CD4-positive, alpha-beta memory T cell (primary cell): ENCODE measurements around the gene MTMR2. TPM values are rescaled to one million over a fixed set of nuclear protein-coding genes. Genes with fewer than 3 reads are reported as not detected.
"Not testable (repeated sequence)": the region's sequence is repeated elsewhere in the genome, so short reads cannot be mapped to it uniquely, and the experiment has no call there.

ENCODE experiments used
- CTCF ChIA-PET: fragments of 350-600 bp; sonication (Branson Sonifier 250); formaldehyde crosslinking; loops from one replicate; lab custom pipeline; 2021; ENCODE audit warnings: inconsistent platforms; ENCODE audit not compliant: partially characterized antibody; lab: Charles Lee
- POLR2A ChIA-PET: fragments of 350-600 bp; sonication (Branson Sonifier 250); formaldehyde crosslinking; loops from one replicate; lab custom pipeline; 2021; ENCODE audit not compliant: partially characterized antibody; lab: Charles Lee
- DNase-seq, 5 donors: peaks; one replicate each; pipeline versions ENCODE4 v3.0.0 to v3.0.0-alpha.2; 2020 to 2022; ENCODE audit warnings: mixed read lengths in 1 of 5
- H3K27ac ChIP-seq: one replicate; pipeline ENCODE4 v1.7.0; 2013; ENCODE audit warnings: low read depth, low read length
- H3K27me3 ChIP-seq: 2 replicates; pipeline ENCODE4 v1.7.0; 2013; ENCODE audit warnings: mild to moderate bottlenecking, low read length, moderate library complexity; ENCODE audit not compliant: insufficient read depth
- H3K36me3 ChIP-seq: 2 replicates; pipeline ENCODE4 v1.7.0; 2013; ENCODE audit warnings: mild to moderate bottlenecking, low read length, moderate library complexity; ENCODE audit not compliant: insufficient read depth
- H3K4me1 ChIP-seq: 2 replicates; pipeline ENCODE4 v1.7.0; 2013; ENCODE audit warnings: mild to moderate bottlenecking, low read length, moderate library complexity; ENCODE audit not compliant: insufficient read depth
- H3K4me3 ChIP-seq, 2 donors: one replicate each; pipeline ENCODE4 v1.7.0; 2013; ENCODE audit warnings: low read length in 2 of 2, mild to moderate bottlenecking in 1 of 2
- H3K9me3 ChIP-seq, 2 donors: one replicate each; pipeline ENCODE4 v1.7.0; 2013; ENCODE audit warnings: low read length in 2 of 2, control low read depth in 1 of 2; ENCODE audit not compliant: control insufficient read depth in 1 of 2
- H3K27ac Mint-ChIP-seq, 7 donors: one replicate each; pipeline ENCODE4 v1.8.0; 2020 to 2021; ENCODE audit warnings: mixed read lengths in 7 of 7, mild to moderate bottlenecking in 6 of 7, inconsistent platforms in 3 of 7, moderate library complexity in 3 of 7
- H3K27me3 Mint-ChIP-seq, 2 donors: one replicate each; pipeline ENCODE4 v1.8.0; 2020 to 2021; ENCODE audit warnings: mixed read lengths in 2 of 2
- H3K36me3 Mint-ChIP-seq, 2 donors: one replicate each; pipeline ENCODE4 v1.8.0; 2020 to 2021; ENCODE audit warnings: mixed read lengths in 2 of 2, inconsistent platforms in 1 of 2, mild to moderate bottlenecking in 1 of 2
- H3K4me1 Mint-ChIP-seq, 4 donors: one replicate each; pipeline ENCODE4 v1.8.0; 2020 to 2021; ENCODE audit warnings: mixed read lengths in 4 of 4, mild to moderate bottlenecking in 1 of 4
- H3K4me3 Mint-ChIP-seq, 8 donors: one replicate each; pipeline ENCODE4 v1.8.0; 2020 to 2021; ENCODE audit warnings: mixed read lengths in 8 of 8, mild to moderate bottlenecking in 7 of 8, moderate library complexity in 6 of 8, inconsistent platforms in 3 of 8
- H3K9me3 Mint-ChIP-seq, 8 donors: one replicate each; pipeline ENCODE4 v1.8.0; 2020 to 2021; ENCODE audit warnings: mixed read lengths in 8 of 8, mild to moderate bottlenecking in 5 of 8, inconsistent platforms in 3 of 8, moderate library complexity in 1 of 8
- intact Hi-C: fragments of 100-400 bp; cut with micrococcal nuclease; formaldehyde crosslinking; loops from one replicate; pipeline ENCODE4 v1.15.1; 2023
- polyA plus RNA-seq, 2 donors: library from polyadenylated mRNA; unstranded; fragments of 300-500 nt; fragmentation: Illumina TruSeq; gene quantifications; one replicate each; pipeline ENCODE4 v1.2.3, GENCODE V29; 2021
- total RNA-seq, 2 experiments: library from RNA; stranded (reverse); gene quantifications; one replicate each; pipeline ENCODE4 v1.2.3, GENCODE V29; 2021

The MTMR2 gene
- total and polyA plus RNA-seq, 4 experiments from 2014 or later: 13.1 to 13.6 (median 13.5) TPM

DNA sequence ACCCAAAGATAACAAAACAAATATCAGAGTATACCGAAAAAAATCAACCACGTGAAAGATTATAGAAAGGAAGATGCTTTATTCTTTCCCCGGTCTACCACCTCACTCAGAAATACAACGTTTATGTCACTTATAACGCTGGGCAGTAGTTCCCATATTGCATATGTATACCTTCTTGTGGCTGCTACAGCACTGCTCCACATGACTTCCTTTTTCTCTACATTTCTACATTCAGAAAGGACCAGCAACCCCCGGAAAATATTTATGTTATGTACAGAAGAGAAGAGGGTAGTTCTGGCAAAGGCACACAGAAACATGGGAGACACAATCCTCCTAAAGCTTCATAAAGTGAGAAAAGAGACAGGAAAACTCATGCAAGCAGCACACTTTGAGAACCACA is 56.8 kb downstream of the MTMR2 start:
- no peaks in the 10 kb centered on the region for H3K4me1 Mint-ChIP-seq
- POLR2A ChIA-PET: no interaction called here
- no peaks in the 10 kb centered on the region for H3K27me3 Mint-ChIP-seq
- no peaks in the 10 kb centered on the region for H3K9me3 Mint-ChIP-seq
- no peaks in the 10 kb centered on the region for H3K4me1 ChIP-seq
- no peak for DNase-seq
- CTCF ChIA-PET: no interaction called here
- H3K36me3 Mint-ChIP-seq: peaks cover 6 to 16% of the 10 kb centered on the region in 2 donors
- no peak overlapping the region for H3K27ac ChIP-seq
- peaks cover 3% of the 10 kb centered on the region for H3K36me3 ChIP-seq
- intact Hi-C loops: no loop called here
- no peaks in the 10 kb centered on the region for H3K27me3 ChIP-seq
- H3K4me3 ChIP-seq: no peak overlapping the region
- no peak overlapping the region for H3K4me3 Mint-ChIP-seq
- H3K9me3 ChIP-seq: no peaks in the 10 kb centered on the region
- no peak overlapping the region for H3K27ac Mint-ChIP-seq

GRCh38 chr11:95863486-95864140 is 60.3 kb downstream of the MTMR2 start:
- Mint-ChIP-seq H3K27me3 (no peaks in the 10 kb centered on the region), H3K36me3 (peaks cover 18 to 24% of the 10 kb centered on the region in 2 donors), H3K4me1 (no peaks in the 10 kb centered on the region), H3K9me3 (no peaks in the 10 kb centered on the region), H3K4me3 (no peak overlapping the region), H3K27ac (no peak overlapping the region)
- ChIA-PET CTCF (no interaction called here), POLR2A (no interaction called here)
- Histone ChIP-seq H3K27me3 (no peaks in the 10 kb centered on the region), H3K4me3 (no peak overlapping the region), H3K4me1 (no peaks in the 10 kb centered on the region), H3K36me3 (peaks cover 3% of the 10 kb centered on the region), H3K27ac (no peak overlapping the region), H3K9me3 (no peaks in the 10 kb centered on the region)
- DNase-seq: no peak
- intact Hi-C loops: no loop called here

DNA sequence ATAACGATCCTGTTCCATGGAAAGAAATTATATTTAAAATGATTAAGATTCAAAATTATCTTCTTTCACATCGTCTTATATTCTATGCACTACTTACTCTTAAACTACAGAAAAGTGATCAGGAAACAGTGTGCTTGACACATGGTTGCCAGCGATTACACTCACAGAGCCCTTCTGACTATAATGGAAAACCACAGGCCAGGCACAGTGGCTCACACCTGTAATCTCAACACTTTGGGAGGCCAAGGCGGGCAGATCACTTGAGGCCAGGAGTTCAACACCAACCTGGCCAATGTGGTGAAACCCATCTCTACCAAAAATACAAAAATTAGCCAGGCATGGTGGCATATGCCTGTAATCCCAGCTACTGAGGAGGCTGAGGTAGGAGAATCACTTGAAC is 63.9 kb downstream of the MTMR2 start:
- H3K36me3 Mint-ChIP-seq: peaks cover 33 to 36% of the 10 kb centered on the region in 2 donors
- H3K27ac ChIP-seq, POLR2A ChIA-PET, DNase-seq, H3K4me1 Mint-ChIP-seq, H3K4me1 ChIP-seq, H3K27me3 ChIP-seq, H3K36me3 ChIP-seq, H3K4me3 ChIP-seq, intact Hi-C loops, H3K9me3 ChIP-seq, H3K27me3 Mint-ChIP-seq, H3K4me3 Mint-ChIP-seq, H3K9me3 Mint-ChIP-seq: not testable (repeated sequence)
- CTCF ChIA-PET: interaction anchor here (2.5 kb wide), 1 partner anchor 10 kb away, joined by 10 read pairs; no protein-coding TSS in a partner anchor
- peak overlapping the region in 1 of 7 donors; percentile 53 for H3K27ac Mint-ChIP-seq

GRCh38 chr11:95854362-95854761 is 69.5 kb downstream of the MTMR2 start:
- CTCF ChIA-PET: interaction anchor here (1.6 to 2.0 kb wide), 2 partner anchors 19 kb away, joined by 4 to 5 read pairs; no protein-coding TSS in a partner anchor

DNA sequence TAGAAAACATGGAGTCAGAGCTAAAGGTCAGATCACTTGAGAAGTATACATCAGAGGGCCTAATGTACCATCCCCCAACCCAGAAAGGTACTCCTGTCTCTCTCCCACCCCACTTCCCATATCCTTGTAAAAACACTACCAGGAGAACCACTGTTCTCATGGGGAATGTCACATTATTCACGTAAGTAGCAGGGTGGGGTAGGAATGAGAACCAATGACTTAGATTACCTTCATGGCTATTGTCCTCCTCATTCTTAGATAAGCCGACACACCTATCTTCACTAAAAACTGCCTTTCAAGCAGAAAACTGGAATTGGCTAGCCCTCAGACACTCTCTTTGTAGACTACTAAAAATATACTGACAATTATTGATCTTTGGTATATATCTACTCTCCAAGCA is 70.0 kb downstream of the MTMR2 start:
- no peak overlapping the region for H3K4me3 Mint-ChIP-seq
- H3K27ac Mint-ChIP-seq: no peak overlapping the region
- H3K27me3 ChIP-seq: no peaks in the 10 kb centered on the region
- H3K9me3 Mint-ChIP-seq: no peaks in the 10 kb centered on the region
- H3K4me3 ChIP-seq: no peak overlapping the region
- no peaks in the 10 kb centered on the region for H3K27me3 Mint-ChIP-seq
- ChIA-PET POLR2A (no interaction called here), CTCF (interaction anchor here (1.6 kb wide), 1 partner anchor 18 kb away, joined by 4 read pairs; no protein-coding TSS in a partner anchor)
- peaks cover 13 to 22% of the 10 kb centered on the region in 2 donors for H3K36me3 Mint-ChIP-seq
- H3K4me1 Mint-ChIP-seq: no peaks in the 10 kb centered on the region
- H3K9me3 ChIP-seq: no peaks in the 10 kb centered on the region
- no peak overlapping the region for H3K27ac ChIP-seq
- intact Hi-C loops: no loop called here
- no peaks in the 10 kb centered on the region for H3K4me1 ChIP-seq
- H3K36me3 ChIP-seq: no peaks in the 10 kb centered on the region
- DNase-seq: no peak

More at GRCh38 chr11:95854362-95854761, 69.5 kb downstream of the MTMR2 start:
- H3K4me1 Mint-ChIP-seq, H3K4me1 ChIP-seq, H3K27me3 Mint-ChIP-seq, H3K4me3 ChIP-seq, H3K4me3 Mint-ChIP-seq, DNase-seq, H3K36me3 ChIP-seq, POLR2A ChIA-PET, intact Hi-C loops, H3K27ac ChIP-seq, H3K9me3 Mint-ChIP-seq, H3K9me3 ChIP-seq, H3K27me3 ChIP-seq: not testable (repeated sequence)
- peaks cover 13 to 26% of the 10 kb centered on the region in 2 donors for H3K36me3 Mint-ChIP-seq
- peak overlapping the region in 2 of 7 donors; percentile 48 to 55 for H3K27ac Mint-ChIP-seq

DNA sequence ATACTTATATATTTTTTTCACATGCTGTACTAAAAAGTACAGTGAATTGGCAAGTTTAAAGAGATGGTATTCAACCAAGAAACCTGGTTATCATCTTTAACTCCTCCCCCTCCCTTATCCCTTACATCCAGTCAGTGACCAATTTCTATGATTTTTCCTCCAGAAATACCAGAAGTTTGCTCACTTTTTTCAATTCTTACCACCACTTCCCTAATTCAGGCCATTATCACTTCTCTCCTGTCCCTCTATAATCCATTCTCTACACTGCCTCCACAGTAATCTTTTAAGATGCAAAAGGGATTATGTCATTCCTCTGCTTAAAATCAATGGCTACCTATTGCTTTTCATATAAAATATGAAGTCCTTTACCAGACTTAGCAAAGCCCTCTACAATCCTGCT is 70.8 kb downstream of the MTMR2 start:
- Histone ChIP-seq H3K9me3 (no peaks in the 10 kb centered on the region), H3K27ac (no peak overlapping the region), H3K4me3 (no peak overlapping the region), H3K4me1 (no peaks in the 10 kb centered on the region), H3K27me3 (no peaks in the 10 kb centered on the region), H3K36me3 (no peaks in the 10 kb centered on the region)
- Mint-ChIP-seq H3K4me3 (no peak overlapping the region), H3K36me3 (peaks cover 12 to 19% of the 10 kb centered on the region in 2 donors), H3K27ac (no peak overlapping the region), H3K27me3 (no peaks in the 10 kb centered on the region), H3K9me3 (no peaks in the 10 kb centered on the region), H3K4me1 (no peaks in the 10 kb centered on the region)
- ChIA-PET POLR2A (no interaction called here), CTCF (interaction anchor here (1.6 kb wide), 1 partner anchor 17 kb away, joined by 4 read pairs; no protein-coding TSS in a partner anchor)
- no peak for DNase-seq
- intact Hi-C loops: no loop called here

GRCh38 chr11:95850137-95850536 is 73.8 kb downstream of the MTMR2 start:
- Histone ChIP-seq H3K4me1 (no peaks in the 10 kb centered on the region), H3K27ac (no peak overlapping the region), H3K4me3 (no peak overlapping the region), H3K27me3 (no peaks in the 10 kb centered on the region), H3K9me3 (no peaks in the 10 kb centered on the region), H3K36me3 (peaks cover 14% of the 10 kb centered on the region)
- Mint-ChIP-seq H3K9me3 (no peaks in the 10 kb centered on the region), H3K36me3 (peaks cover 12 to 21% of the 10 kb centered on the region in 2 donors), H3K27ac (peak overlapping the region in 1 of 7 donors; percentile 30), H3K4me3 (no peak overlapping the region), H3K27me3 (no peaks in the 10 kb centered on the region), H3K4me1 (no peaks in the 10 kb centered on the region)
- CTCF ChIA-PET: interaction anchor here (0.9 to 6.3 kb wide), 6 partner anchors 11 to 579 kb away, joined by 5 to 41 read pairs (median 17); partner anchors contain the start of gene MAML2
- intact Hi-C loops: no loop called here
- POLR2A ChIA-PET: no interaction called here
- DNase-seq: no peak
